ENCODE measurements around the gene MARVELD1.

MARVELD1 gene

DNA sequence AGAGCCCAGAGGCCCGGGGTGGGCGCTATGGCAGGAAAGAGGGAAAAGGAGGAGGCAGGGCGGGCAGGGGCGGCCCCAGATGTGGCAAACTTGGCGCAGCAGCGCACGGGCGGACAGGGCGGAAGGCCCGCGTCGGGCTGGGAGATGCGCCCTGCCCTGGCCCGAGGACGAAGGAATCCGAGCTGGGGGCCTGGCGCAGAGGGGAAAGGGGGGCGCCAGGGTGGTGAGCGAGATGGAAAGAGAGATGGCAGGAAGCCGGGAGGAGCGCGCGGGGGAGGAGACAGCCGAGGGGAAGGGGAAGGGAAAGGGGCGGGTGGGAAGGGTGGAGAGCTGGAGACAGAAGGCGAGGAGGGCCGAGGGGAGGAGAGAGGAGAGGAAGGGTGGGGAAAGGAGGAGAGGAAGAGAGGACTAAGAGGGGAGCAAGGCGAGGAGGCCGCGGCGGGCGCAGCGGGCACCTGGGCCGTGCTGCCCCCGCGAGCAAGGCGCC is at the start of gene MARVELD1:
Gene MARVELD1, plus strand, starts transcription at position 392 of the 487 bp plus-strand sequence. CDS start 147 bp downstream, outside the sequence.
- H3K27me3 ChIP-seq (ENCODE audit: control insufficient read depth, insufficient read depth, low read length): no peaks in the 10 kb centered on the region
- no peak within 1 kb of the TSS for H3K9ac ChIP-seq
- H3K4me1 ChIP-seq: no peaks in the 10 kb centered on the region
- H2AFZ ChIP-seq: peak within 1 kb of the TSS; percentile 93
- no peaks in the 10 kb centered on the region for H3K9me3 ChIP-seq (ENCODE audit: control insufficient read depth, low read length)
- peak within 1 kb of the TSS; percentile 49 for H3K4me3 ChIP-seq (ENCODE audit: low read depth, low read length)
- peak within 1 kb of the TSS; percentile 77 for H3K27ac ChIP-seq
- H3K4me2 ChIP-seq (ENCODE audit: low read length): peak within 1 kb of the TSS; percentile 83
- H3K79me2 ChIP-seq: no peaks in the 10 kb centered on the region
- H3K36me3 ChIP-seq (ENCODE audit: control insufficient read depth, insufficient read depth, low read length): no peaks in the 10 kb centered on the region
- no peak for TF ChIP-seq CTCF (IDR thresholded peaks at IDR 0.05)

GRCh38 chr10:97664282-97664850 is 49.2 kb upstream of the MARVELD1 start:
- no peaks in the 10 kb centered on the region for H3K9me3 ChIP-seq (ENCODE audit: control insufficient read depth, low read length)

DNA sequence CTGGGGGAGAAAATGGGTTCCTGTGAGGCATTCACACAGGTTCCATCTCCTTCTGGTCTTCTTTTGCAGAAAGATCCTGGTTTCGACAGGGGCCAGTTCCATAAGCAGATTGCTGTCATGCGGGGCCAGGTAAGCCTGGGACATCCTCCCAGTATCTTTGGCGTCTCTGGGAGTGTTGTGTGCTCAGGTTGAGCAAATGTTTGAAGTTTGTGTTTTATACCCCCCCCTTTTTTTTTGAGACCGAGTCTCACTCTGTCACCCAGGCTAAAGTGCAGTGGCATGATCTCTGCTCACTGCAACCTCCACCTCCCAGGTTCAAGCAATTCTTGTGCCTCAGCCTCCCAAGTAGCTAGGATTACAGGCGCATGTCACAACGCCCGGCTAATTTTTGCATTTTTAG is 46.5 kb upstream of the MARVELD1 start:
- Histone ChIP-seq H3K27me3 (ENCODE audit: control insufficient read depth, insufficient read depth, low read length) (no peaks in the 10 kb centered on the region), H3K4me2 (ENCODE audit: low read length) (no peak overlapping the region), H3K36me3 (ENCODE audit: control insufficient read depth, insufficient read depth, low read length) (no peaks in the 10 kb centered on the region), H3K4me3 (ENCODE audit: low read depth, low read length) (no peak overlapping the region), H3K4me1 (no peaks in the 10 kb centered on the region), H3K9ac (no peak overlapping the region), H2AFZ (no peak overlapping the region), H3K79me2 (no peaks in the 10 kb centered on the region), H3K9me3 (ENCODE audit: control insufficient read depth, low read length) (no peaks in the 10 kb centered on the region), H3K27ac (no peak overlapping the region)
- no peak for TF ChIP-seq CTCF (IDR thresholded peaks at IDR 0.05)

More at GRCh38 chr10:97664282-97664850, 49.2 kb upstream of the MARVELD1 start:
- Histone ChIP-seq H3K4me2 (ENCODE audit: low read length) (no peak overlapping the region), H3K27ac (no peak overlapping the region), H3K4me3 (ENCODE audit: low read depth, low read length) (no peak overlapping the region), H3K9ac (no peak overlapping the region), H3K36me3 (ENCODE audit: control insufficient read depth, insufficient read depth, low read length) (no peaks in the 10 kb centered on the region), H3K79me2 (no peaks in the 10 kb centered on the region), H3K4me1 (no peaks in the 10 kb centered on the region), H2AFZ (no peak overlapping the region), H3K27me3 (ENCODE audit: control insufficient read depth, insufficient read depth, low read length) (no peaks in the 10 kb centered on the region)
- TF ChIP-seq CTCF (IDR thresholded peaks at IDR 0.05): no peak

DNA sequence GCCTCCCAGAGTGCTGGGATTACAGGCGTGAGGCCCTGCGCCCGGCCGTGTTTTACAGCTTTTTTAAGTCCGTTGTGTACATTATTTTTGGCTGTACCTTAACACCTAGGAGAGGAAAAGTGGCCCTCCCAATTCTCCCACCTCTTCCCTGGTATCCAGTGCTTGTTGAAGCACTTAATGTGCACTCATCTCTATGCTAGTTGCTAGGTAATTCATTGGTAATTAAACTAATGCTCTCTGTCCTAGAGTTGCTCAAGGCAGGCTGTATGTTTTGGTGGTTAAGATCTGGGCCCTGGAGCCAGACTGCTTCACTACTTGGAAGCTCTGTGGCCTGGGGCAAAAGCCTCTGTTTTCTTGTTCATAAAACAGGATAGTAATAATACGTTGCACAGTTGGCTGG is 46.1 kb upstream of the MARVELD1 start:
- no peak for TF ChIP-seq CTCF (IDR thresholded peaks at IDR 0.05)

DNA sequence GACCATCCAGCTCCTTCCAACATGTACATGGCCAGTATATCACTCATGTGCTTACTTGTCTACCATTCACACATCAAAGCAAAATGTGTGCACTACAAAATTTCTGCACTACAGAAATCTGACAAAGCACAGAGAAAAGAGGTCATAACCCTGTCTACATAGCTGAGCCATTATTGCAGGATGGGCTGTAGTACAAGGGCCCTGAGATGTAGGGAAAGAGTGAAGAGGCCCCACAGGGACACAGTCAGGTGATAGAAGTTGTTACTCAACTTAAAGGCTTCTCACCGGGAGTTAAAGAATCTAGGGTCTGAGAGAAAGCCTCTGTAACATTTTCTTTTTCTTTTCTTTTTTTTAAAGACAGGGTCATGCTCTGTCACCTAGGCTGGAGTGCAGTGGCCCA is 44.0 kb upstream of the MARVELD1 start:
- no peaks in the 10 kb centered on the region for H3K9me3 ChIP-seq (ENCODE audit: control insufficient read depth, low read length)
- no peak overlapping the region for H3K4me2 ChIP-seq (ENCODE audit: low read length)
- no peaks in the 10 kb centered on the region for H3K79me2 ChIP-seq
- H3K9ac ChIP-seq: no peak overlapping the region
- TF ChIP-seq CTCF (IDR thresholded peaks at IDR 0.05): no peak
- no peaks in the 10 kb centered on the region for H3K4me1 ChIP-seq
- H3K36me3 ChIP-seq (ENCODE audit: control insufficient read depth, insufficient read depth, low read length): no peaks in the 10 kb centered on the region
- no peaks in the 10 kb centered on the region for H3K27me3 ChIP-seq (ENCODE audit: control insufficient read depth, insufficient read depth, low read length)
- H3K4me3 ChIP-seq (ENCODE audit: low read depth, low read length): no peak overlapping the region
- H2AFZ ChIP-seq: no peak overlapping the region
- H3K27ac ChIP-seq: no peak overlapping the region

More for the DNA sequence above, 46.1 kb upstream of the MARVELD1 start:
- Histone ChIP-seq H3K9me3 (ENCODE audit: control insufficient read depth, low read length) (no peaks in the 10 kb centered on the region), H2AFZ (no peak overlapping the region), H3K79me2 (no peaks in the 10 kb centered on the region), H3K4me1 (no peaks in the 10 kb centered on the region), H3K4me2 (ENCODE audit: low read length) (no peak overlapping the region), H3K36me3 (ENCODE audit: control insufficient read depth, insufficient read depth, low read length) (no peaks in the 10 kb centered on the region), H3K27ac (no peak overlapping the region), H3K4me3 (ENCODE audit: low read depth, low read length) (no peak overlapping the region), H3K9ac (no peak overlapping the region), H3K27me3 (ENCODE audit: control insufficient read depth, insufficient read depth, low read length) (no peaks in the 10 kb centered on the region)
